ENCODE data around the gene RPS18.

GRCh38 chr6:33296797-33297405 lies 25.0 kb downstream of the RPS18 start:
- TF ChIP-seq CBFB (IDR thresholded peaks at IDR 0.05; ENCODE audit: low read depth): no peak
- TF ChIP-seq, protein P1, sequence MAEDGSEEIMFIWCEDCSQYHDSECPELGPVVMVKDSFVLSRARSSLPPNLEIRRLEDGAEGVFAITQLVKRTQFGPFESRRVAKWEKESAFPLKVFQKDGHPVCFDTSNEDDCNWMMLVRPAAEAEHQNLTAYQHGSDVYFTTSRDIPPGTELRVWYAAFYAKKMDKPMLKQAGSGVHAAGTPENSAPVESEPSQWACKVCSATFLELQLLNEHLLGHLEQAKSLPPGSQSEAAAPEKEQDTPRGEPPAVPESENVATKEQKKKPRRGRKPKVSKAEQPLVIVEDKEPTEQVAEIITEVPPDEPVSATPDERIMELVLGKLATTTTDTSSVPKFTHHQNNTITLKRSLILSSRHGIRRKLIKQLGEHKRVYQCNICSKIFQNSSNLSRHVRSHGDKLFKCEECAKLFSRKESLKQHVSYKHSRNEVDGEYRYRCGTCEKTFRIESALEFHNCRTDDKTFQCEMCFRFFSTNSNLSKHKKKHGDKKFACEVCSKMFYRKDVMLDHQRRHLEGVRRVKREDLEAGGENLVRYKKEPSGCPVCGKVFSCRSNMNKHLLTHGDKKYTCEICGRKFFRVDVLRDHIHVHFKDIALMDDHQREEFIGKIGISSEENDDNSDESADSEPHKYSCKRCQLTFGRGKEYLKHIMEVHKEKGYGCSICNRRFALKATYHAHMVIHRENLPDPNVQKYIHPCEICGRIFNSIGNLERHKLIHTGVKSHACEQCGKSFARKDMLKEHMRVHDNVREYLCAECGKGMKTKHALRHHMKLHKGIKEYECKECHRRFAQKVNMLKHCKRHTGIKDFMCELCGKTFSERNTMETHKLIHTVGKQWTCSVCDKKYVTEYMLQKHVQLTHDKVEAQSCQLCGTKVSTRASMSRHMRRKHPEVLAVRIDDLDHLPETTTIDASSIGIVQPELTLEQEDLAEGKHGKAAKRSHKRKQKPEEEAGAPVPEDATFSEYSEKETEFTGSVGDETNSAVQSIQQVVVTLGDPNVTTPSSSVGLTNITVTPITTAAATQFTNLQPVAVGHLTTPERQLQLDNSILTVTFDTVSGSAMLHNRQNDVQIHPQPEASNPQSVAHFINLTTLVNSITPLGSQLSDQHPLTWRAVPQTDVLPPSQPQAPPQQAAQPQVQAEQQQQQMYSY (CRISPR knock-in tag; IDR thresholded peaks at IDR 0.05): no peak
- TF ChIP-seq, protein P2, sequence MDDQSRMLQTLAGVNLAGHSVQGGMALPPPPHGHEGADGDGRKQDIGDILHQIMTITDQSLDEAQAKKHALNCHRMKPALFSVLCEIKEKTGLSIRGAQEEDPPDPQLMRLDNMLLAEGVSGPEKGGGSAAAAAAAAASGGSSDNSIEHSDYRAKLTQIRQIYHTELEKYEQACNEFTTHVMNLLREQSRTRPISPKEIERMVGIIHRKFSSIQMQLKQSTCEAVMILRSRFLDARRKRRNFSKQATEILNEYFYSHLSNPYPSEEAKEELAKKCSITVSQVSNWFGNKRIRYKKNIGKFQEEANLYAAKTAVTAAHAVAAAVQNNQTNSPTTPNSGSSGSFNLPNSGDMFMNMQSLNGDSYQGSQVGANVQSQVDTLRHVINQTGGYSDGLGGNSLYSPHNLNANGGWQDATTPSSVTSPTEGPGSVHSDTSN (IDR thresholded peaks at IDR 0.05; ENCODE audit: insufficient replicate concordance, low read depth, low read length): no peak
- TF ChIP-seq, protein P3, sequence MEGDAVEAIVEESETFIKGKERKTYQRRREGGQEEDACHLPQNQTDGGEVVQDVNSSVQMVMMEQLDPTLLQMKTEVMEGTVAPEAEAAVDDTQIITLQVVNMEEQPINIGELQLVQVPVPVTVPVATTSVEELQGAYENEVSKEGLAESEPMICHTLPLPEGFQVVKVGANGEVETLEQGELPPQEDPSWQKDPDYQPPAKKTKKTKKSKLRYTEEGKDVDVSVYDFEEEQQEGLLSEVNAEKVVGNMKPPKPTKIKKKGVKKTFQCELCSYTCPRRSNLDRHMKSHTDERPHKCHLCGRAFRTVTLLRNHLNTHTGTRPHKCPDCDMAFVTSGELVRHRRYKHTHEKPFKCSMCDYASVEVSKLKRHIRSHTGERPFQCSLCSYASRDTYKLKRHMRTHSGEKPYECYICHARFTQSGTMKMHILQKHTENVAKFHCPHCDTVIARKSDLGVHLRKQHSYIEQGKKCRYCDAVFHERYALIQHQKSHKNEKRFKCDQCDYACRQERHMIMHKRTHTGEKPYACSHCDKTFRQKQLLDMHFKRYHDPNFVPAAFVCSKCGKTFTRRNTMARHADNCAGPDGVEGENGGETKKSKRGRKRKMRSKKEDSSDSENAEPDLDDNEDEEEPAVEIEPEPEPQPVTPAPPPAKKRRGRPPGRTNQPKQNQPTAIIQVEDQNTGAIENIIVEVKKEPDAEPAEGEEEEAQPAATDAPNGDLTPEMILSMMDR (IDR thresholded peaks at IDR 0.05 in 2 of 3, conservative IDR thresholded peaks at IDR 0.05 in 1 of 3; ENCODE audit: control insufficient read depth in 2 of 3, extremely low read depth in 1 of 3, insufficient read depth in 1 of 3, low read depth in 3 of 3, low read length in 3 of 3): no peak
- TF ChIP-seq MTA3 (IDR thresholded peaks at IDR 0.05; ENCODE audit: borderline replicate concordance, low read length): no peak
- TF ChIP-seq ATF7 (IDR thresholded peaks at IDR 0.05; ENCODE audit: low read depth): no peak
- no peak for TF ChIP-seq POLR2A (IDR thresholded peaks at IDR 0.05; ENCODE audit: low read depth, low read length)
- no peak for TF ChIP-seq HDAC6 (IDR thresholded peaks at IDR 0.05; ENCODE audit: unreplicated experiment)
- TF ChIP-seq, protein P4, sequence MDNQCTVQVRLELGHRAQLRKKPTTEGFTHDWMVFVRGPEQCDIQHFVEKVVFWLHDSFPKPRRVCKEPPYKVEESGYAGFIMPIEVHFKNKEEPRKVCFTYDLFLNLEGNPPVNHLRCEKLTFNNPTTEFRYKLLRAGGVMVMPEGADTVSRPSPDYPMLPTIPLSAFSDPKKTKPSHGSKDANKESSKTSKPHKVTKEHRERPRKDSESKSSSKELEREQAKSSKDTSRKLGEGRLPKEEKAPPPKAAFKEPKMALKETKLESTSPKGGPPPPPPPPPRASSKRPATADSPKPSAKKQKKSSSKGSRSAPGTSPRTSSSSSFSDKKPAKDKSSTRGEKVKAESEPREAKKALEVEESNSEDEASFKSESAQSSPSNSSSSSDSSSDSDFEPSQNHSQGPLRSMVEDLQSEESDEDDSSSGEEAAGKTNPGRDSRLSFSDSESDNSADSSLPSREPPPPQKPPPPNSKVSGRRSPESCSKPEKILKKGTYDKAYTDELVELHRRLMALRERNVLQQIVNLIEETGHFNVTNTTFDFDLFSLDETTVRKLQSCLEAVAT (IDR thresholded peaks at IDR 0.05): no peak
- TF ChIP-seq TAF1 (IDR thresholded peaks at IDR 0.05; ENCODE audit: borderline replicate concordance, low read depth, low read length): no peak
- no peak for TF ChIP-seq NFIC (IDR thresholded peaks at IDR 0.05; ENCODE audit: low read depth, low read length)
- no peak for TF ChIP-seq EP300 (IDR thresholded peaks at IDR 0.05; ENCODE audit: borderline replicate concordance in 1 of 2, control insufficient read depth in 1 of 2, low read depth in 2 of 2, low read length in 2 of 2)
- no peak for TF ChIP-seq USF2 (IDR thresholded peaks at IDR 0.05; ENCODE audit: borderline replicate concordance, low read depth, low read length)
- TF ChIP-seq CEBPB (IDR thresholded peaks at IDR 0.05; ENCODE audit: borderline replicate concordance in 1 of 2, low read depth in 2 of 2, low read length in 2 of 2): no peak
